Mesenteric fat pad (tissue), 1 donor: Measurements from ENCODE around the gene DHX57. TPM values are rescaled to one million over a fixed set of nuclear protein-coding genes. Genes with fewer than 3 reads are reported as not detected.
A peak's percentile ranks its signal among the peaks of the same experiment; 100 is the strongest.

Experiments
- DNase-seq: peaks from one replicate; pipeline ENCODE4 v3.0.0-alpha.2; 2020; ENCODE audit warnings: low spot score
- total RNA-seq: library from RNA; stranded (reverse); fragmentation: NEBNext Ultra II Directional; extraction: Animal tissue kit (Norgen Biotek cat#: 25700); gene quantifications from one replicate; pipeline ENCODE4 v1.2.1, GENCODE V29; 2021
- donor health status: DM: yes; HTN: yes; CAD: no.

DHX57 gene
- total RNA-seq, 1 donor from 2014 or later = 12.0 TPM

- DNase-seq = no peak
These were observed 121.2 kb downstream of the DHX57 start for GRCh38 chr2:38754506-38754905.

DNA sequence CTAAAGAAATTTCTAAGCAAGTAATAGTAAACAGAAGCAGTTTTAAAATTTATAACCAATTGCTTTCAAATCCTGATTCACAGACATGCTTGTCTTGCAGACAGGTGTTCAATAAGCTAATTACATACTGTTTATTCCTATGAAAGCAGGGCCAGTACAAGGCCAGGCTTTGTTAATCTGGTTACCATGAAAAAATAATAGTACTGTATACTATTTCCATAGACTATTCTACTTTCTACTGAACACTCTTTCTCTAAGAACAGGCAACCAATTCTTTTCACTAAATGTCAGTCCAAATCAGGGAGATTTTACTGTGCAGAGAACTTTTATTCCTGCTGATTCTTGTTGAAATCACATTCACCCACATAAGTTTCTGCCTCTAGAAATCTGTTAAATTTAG is 121.7 kb downstream of the DHX57 start:
- no peak for DNase-seq

GRCh38 chr2:38751596-38752410 is 123.9 kb downstream of the DHX57 start:
- DNase-seq = peak; percentile 75

GRCh38 chr2:38750891-38751595 is 124.7 kb downstream of the DHX57 start, which contains the start of gene SRSF7:
TSS of gene SRSF7 (minus strand) at chr2:38751361. CDS start at chr2:38751256, 105 bp downstream.
- peak; percentile 100 for DNase-seq

DNA sequence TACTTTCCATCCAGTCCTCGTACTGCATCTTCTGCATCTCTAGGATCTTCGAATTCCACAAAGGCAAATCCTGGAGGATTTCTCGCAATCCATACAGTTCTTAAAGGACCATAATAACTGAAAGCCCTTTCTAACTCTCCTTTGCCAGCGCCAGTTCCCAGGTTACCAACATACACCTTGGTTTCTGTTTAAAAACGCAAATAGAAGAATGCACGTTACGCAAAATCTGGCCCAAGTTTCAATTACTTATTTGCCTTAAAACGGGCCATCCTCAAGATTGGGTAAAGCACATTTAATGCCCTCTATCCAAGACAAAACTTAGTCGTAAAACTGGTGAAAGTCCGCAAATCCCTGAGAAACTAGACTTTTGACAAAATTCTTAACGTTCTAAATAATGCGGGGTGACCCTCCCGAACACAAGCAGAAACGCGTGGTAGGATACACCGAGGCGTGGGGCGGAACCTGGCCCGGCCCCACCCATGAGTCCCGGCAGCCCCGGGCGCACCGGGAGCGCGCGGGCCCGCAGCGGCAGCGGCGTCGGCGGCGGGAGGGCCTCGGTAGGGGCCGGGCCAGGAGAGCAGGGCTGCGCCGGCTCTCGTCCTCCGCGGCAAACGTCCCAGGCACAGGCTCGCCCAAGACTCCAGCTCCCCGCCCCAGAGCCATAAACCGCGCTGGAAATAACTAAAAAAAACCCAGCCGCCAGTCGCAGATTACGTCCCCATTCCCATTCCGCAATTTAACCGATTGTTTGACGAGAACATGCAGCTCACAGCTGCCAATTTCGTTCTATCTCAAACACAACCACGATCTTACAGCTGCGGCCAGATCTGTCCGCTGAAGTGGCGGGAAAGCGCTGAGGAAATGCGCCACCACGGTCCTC is 125.5 kb downstream of the DHX57 start:
- peak; percentile 89 for DNase-seq

DNA sequence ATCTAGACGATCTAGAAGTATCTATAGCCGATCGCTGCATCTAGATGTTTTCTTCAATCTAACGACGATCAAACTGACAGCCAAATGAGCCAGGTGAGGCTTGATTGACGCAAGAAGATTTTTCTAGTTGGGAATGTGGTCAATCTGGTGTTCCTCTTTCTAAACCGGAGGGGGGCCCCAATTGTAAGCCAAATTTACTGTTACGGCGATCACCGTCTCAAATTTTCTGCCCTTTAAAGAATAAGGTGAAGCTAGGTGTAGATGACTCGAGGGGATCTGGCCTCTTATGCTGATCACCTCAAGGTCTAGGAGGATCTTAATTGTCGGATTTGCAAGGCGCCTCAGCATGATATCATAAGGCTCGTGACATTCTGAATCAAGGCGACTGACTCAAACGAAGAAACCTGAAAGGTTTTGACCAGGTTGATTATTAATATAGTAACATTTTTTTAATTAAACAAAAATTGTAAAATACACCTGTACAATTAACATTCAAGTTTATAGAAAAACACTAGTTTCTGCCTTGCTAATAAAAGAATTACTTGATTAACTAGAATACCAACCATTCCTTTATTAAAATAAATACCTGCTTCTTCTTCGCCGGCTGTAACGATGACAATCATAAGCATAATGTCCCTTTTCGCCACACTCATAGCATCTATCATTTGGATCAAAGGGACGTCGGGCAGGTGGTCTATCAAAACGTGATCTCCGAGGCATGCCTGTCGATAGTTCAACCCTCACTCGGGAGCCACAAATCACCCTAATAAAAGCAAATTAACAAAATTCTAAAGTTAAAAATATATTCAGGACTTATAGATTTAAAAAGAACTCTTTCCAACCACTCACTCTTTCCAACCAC is 126.6 kb downstream of the DHX57 start:
- no peak for DNase-seq

DNA sequence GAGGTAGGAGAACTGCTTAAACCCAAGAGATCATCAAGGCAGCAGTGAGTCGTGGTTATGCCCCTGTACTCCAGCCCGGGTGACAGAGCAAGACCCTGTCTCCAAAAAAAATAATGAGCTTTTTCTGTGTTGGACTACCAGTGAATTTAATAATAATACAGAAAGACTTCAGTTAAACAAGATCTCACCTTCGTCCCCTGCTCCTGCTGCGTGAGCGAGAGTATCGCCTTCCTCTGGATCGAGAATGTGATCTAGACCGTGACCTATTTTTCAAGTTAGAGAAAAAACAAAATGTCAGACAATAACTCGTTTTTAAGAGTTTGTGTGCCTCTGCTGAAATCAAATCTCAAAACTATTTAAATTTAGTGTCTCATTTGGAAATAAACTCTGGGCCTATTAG is 127.3 kb downstream of the DHX57 start:
- no peak for DNase-seq

DNA sequence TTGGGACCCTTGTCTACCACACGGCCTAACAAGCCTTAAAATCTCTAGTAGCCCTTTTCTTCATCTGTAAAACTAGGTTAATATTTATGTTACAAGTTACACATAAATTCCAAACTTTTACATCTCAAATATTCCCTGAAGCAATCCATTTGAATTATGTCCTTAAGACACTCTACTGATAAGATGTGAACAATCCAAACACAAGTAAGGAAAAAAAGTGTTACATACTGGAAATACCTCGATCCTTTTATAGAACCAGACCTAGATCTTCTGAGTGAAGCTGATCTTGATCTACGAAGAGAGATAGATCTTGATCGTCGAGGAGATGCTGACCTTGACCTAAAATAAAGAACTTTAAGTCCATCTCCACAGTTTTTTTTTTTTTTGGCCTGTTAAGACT is 127.9 kb downstream of the DHX57 start:
- DNase-seq = no peak

Other genes with a start within 250 kb of the DHX57 start
- gene GALM, start 209.8 kb downstream of the DHX57 start, total RNA-seq = 16.3 TPM
- gene SRSF7, start 124.6 kb downstream of the DHX57 start, total RNA-seq = 151 TPM
- gene GEMIN6, start 97.7 kb downstream of the DHX57 start, total RNA-seq = 11.5 TPM
- gene MORN2, start within 50 bp of the DHX57 start, total RNA-seq = 15.2 TPM
- 0.35 TPM for gene ARHGEF33, start 13.9 kb upstream of the DHX57 start, total RNA-seq
- gene SOS1, start 245.1 kb upstream of the DHX57 start, total RNA-seq = 58.2 TPM